Activated T-helper 17 cell treated with anti-CD3 and anti-CD28 coated beads, Interleukin-2, amount 50 U/mL, for 72 hours (primary cell): Measurements from ENCODE around the gene HIF1A. TPM values are rescaled to one million over a fixed set of nuclear protein-coding genes. Genes with fewer than 3 reads are reported as not detected.

ENCODE experiments used
- total RNA-seq, 2 donors: library from RNA; stranded (reverse); gene quantifications; one replicate each; pipeline ENCODE4 v1.2.3, GENCODE V29; 2022

Gene HIF1A
- total RNA-seq, 2 donors from 2014 or later: 123 to 176 TPM

Other genes starting within 250 kb of the HIF1A start
- 10 to 100 TPM; 11.5 to 13.6 TPM for gene SNAPC1, start 66.9 kb downstream of the HIF1A start, total RNA-seq
- gene SYT16, start 117.2 kb downstream of the HIF1A start, total RNA-seq: not detected